HepG2 (cell line): Measurements from ENCODE around the gene GZMH.

ENCODE experiments used
- BRD4 ChIP-seq: sonication (generic); formaldehyde crosslinking; IDR thresholded peaks from 2 replicates; pipeline ENCODE4 v1.4.0; 2020; ENCODE audit warnings: missing genetic modification reagents
- CBFB ChIP-seq: sonication (generic); formaldehyde crosslinking; IDR thresholded peaks from 2 replicates; pipeline ENCODE4 v1.4.0; 2020; ENCODE audit warnings: missing genetic modification reagents
- SIN3A ChIP-seq: IDR thresholded peaks from 2 replicates; pipeline ENCODE4 v1.6.1; 2011; ENCODE audit warnings: low read depth, mild to moderate bottlenecking, control low read depth, low read length, borderline replicate concordance
- SKI ChIP-seq: fragments of 450-650 bp; IDR thresholded peaks from one replicate; pipeline ENCODE4 v1.6.1; 2018; ENCODE audit warnings: mild to moderate bottlenecking; ENCODE audit not compliant: partially characterized antibody
- TCF12 ChIP-seq, 2 experiments: fragments of 450-650 bp in 1 of 2; sonication (generic) in 1 of 2; formaldehyde crosslinking in 1 of 2; IDR thresholded peaks; 2 replicates each; pipeline versions ENCODE4 v1.6.1 to v1.8.0; 2017 to 2022; ENCODE audit warnings: antibody characterized with exemption in 1 of 2, mild to moderate bottlenecking in 1 of 2, missing genetic modification reagents in 1 of 2, moderate library complexity in 1 of 2
- XRCC5 ChIP-seq: fragments of 200-400 bp; formaldehyde crosslinking; optimal IDR thresholded peaks from 2 replicates; pipeline ENCODE3; 2017; ENCODE audit warnings: mild to moderate bottlenecking, low read length
- ZNF17 ChIP-seq: sonication (generic); formaldehyde crosslinking; IDR thresholded peaks from 2 replicates; pipeline ENCODE4 v1.5.0; 2020; ENCODE audit warnings: mild to moderate bottlenecking, missing genetic modification reagents
- ZNF274 ChIP-seq: sonication (generic); formaldehyde crosslinking; IDR thresholded peaks from 2 replicates; pipeline ENCODE4 v1.5.1; 2020; ENCODE audit warnings: mild to moderate bottlenecking, missing genetic modification reagents
- TF ChIP-seq, protein P1 (sequence below): sonication (generic); formaldehyde crosslinking; IDR thresholded peaks from 2 replicates; pipeline ENCODE4 v1.4.0; 2020; ENCODE audit warnings: missing genetic modification reagents
- TF ChIP-seq, protein P2 (sequence below): sonication (generic); formaldehyde crosslinking; IDR thresholded peaks from 2 replicates; pipeline ENCODE4 v1.5.0; 2020; ENCODE audit warnings: mild to moderate bottlenecking, missing genetic modification reagents, moderate library complexity

DNA sequence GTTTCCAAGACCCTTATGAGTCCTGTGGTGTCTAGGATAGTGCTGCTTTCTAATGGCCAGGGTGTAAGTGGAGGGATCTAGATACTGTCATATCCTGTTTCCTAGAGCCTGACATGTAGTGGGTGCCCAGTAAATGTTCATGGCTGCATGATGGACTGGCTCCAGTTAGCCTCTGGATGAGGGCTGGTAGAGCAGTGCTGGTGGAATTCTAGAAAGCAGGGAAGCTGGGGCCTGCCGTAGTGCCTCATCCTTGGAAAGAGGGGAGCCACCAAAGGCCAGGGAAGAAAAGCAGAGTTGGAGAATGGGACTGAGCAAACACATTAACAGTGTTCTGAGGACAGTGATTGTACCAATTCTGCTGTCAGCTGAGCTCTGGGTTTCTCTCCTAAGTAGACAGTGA, 23.9 kb upstream of the GZMH start:
- no peak for TF ChIP-seq ZNF274 (CRISPR knock-in tag)
- TF ChIP-seq ZNF17, result no peak
- TF ChIP-seq, protein P1, sequence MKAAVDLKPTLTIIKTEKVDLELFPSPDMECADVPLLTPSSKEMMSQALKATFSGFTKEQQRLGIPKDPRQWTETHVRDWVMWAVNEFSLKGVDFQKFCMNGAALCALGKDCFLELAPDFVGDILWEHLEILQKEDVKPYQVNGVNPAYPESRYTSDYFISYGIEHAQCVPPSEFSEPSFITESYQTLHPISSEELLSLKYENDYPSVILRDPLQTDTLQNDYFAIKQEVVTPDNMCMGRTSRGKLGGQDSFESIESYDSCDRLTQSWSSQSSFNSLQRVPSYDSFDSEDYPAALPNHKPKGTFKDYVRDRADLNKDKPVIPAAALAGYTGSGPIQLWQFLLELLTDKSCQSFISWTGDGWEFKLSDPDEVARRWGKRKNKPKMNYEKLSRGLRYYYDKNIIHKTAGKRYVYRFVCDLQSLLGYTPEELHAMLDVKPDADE (CRISPR knock-in tag), result no peak
- TF ChIP-seq, protein P2, sequence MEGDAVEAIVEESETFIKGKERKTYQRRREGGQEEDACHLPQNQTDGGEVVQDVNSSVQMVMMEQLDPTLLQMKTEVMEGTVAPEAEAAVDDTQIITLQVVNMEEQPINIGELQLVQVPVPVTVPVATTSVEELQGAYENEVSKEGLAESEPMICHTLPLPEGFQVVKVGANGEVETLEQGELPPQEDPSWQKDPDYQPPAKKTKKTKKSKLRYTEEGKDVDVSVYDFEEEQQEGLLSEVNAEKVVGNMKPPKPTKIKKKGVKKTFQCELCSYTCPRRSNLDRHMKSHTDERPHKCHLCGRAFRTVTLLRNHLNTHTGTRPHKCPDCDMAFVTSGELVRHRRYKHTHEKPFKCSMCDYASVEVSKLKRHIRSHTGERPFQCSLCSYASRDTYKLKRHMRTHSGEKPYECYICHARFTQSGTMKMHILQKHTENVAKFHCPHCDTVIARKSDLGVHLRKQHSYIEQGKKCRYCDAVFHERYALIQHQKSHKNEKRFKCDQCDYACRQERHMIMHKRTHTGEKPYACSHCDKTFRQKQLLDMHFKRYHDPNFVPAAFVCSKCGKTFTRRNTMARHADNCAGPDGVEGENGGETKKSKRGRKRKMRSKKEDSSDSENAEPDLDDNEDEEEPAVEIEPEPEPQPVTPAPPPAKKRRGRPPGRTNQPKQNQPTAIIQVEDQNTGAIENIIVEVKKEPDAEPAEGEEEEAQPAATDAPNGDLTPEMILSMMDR (CRISPR knock-in tag), result no peak
- TF ChIP-seq SKI, result no peak
- no peak for TF ChIP-seq BRD4 (CRISPR knock-in tag)
- no peak for TF ChIP-seq TCF12 (IDR thresholded peaks at IDR 0.05)
- no peak for TF ChIP-seq TCF12 (CRISPR knock-in tag; IDR thresholded peaks at IDR 0.05)
- no peak for TF ChIP-seq CBFB (CRISPR knock-in tag)
- no peak for TF ChIP-seq SIN3A
- no peak for TF ChIP-seq XRCC5
